Measurements from ENCODE around the gene PSAPL1. TPM values are rescaled to one million over a fixed set of nuclear protein-coding genes. Genes with fewer than 3 reads are reported as not detected.

Gene PSAPL1
- total and polyA plus RNA-seq, 2 experiments from 2014 or later: not detected

DNA sequence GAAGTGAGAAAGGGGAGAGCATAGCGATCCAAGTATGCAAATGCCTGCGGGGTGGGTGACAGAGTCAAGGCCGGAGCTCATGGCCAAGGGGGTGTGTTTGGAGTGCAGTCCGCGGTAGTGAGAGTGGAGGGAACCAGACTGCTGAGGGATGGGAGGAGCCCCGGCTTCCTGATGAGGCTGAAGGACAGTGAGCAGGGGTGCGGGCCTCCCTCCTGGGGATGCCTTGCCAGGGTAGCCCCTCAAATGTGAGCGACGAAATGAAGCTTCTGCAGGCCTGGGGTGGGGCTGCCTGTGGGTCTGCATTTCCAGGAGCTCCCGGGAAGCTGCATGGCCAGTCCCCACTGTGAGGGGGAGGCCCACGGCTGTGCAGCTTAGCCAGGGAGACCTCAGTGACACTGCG, 45.0 kb downstream of the PSAPL1 start:
- Histone ChIP-seq H3K36me3 (ENCODE audit: low read depth) (no peaks in the 10 kb centered on the region), H3K4me2 (ENCODE audit: unreplicated experiment) (no peak overlapping the region), H3K27me3 (replicated peaks; ENCODE audit: insufficient read depth) (peaks cover 4% of the 10 kb centered on the region), H3K27ac (no peak overlapping the region), H3K9me2 (ENCODE audit: insufficient read depth) (no peaks in the 10 kb centered on the region), H4K20me1 (ENCODE audit: insufficient read depth) (no peaks in the 10 kb centered on the region), H3F3A (ENCODE audit: insufficient read depth) (no peaks in the 10 kb centered on the region), H3K4me3 (no peak overlapping the region), H3K9ac (no peak overlapping the region), H3K4me1 (ENCODE audit: insufficient read depth) (no peaks in the 10 kb centered on the region), H3K79me2 (ENCODE audit: insufficient read depth) (no peaks in the 10 kb centered on the region), H2AFZ (no peak overlapping the region), H3K9me3 (ENCODE audit: low read depth) (no peaks in the 10 kb centered on the region)
- 53 to 54% methylated on average over 12 of the region's 12 CpGs for WGBS, 2 experiments (ENCODE audit: low coverage in 1 of 2, low lambda C conversion rate in 2 of 2, missing lambda C conversion rate in 2 of 2)
- DNase-seq: no peak
- in situ Hi-C loops (cut with MboI): no loop called here
- TF ChIP-seq EZH2 (IDR thresholded peaks at IDR 0.05; ENCODE audit: insufficient read depth, poor library complexity, severe bottlenecking) (no peak), EZH2phosphoT487 (IDR thresholded peaks at IDR 0.05; ENCODE audit: insufficient read depth, low read depth) (no peak)

DNA sequence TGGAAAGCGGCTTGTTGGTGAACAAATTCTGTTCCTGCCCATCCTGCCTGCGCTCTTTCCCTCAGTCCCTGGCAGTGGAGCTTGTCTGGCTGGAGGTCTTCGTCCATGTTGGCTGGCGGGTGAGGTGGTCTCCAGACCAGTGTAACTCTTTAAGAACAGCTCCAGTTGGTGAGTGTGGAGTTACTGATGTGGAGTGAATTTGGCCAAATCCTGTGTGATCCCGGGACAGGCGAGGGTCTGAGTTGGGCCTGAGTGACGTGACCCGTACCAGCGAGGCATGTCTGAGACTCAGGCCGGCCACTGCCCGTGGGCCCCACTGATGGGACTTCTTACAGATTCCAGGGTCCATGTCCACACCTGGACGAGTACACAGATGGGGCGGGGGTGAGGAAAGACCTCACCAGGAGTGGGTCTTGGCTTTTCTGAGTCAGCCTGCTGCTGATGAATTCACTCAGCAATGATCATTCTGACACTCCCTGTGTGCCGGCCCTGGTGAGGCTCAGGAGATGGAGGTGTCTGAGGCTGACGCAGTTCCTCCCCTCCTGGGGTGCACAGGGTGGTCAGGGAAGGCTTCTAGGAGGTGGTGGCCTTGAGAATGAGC, 45.5 kb downstream of the PSAPL1 start:
- in situ Hi-C loops (cut with MboI): no loop called here
- Histone ChIP-seq H2AFZ (no peak overlapping the region), H3K9ac (no peak overlapping the region), H3K9me3 (ENCODE audit: low read depth) (no peaks in the 10 kb centered on the region), H3K4me3 (no peak overlapping the region), H4K20me1 (ENCODE audit: insufficient read depth) (no peaks in the 10 kb centered on the region), H3F3A (ENCODE audit: insufficient read depth) (no peaks in the 10 kb centered on the region), H3K27me3 (replicated peaks; ENCODE audit: insufficient read depth) (peaks cover 4% of the 10 kb centered on the region), H3K4me1 (ENCODE audit: insufficient read depth) (no peaks in the 10 kb centered on the region), H3K9me2 (ENCODE audit: insufficient read depth) (no peaks in the 10 kb centered on the region), H3K27ac (no peak overlapping the region), H3K79me2 (ENCODE audit: insufficient read depth) (no peaks in the 10 kb centered on the region), H3K4me2 (ENCODE audit: unreplicated experiment) (no peak overlapping the region), H3K36me3 (ENCODE audit: low read depth) (no peaks in the 10 kb centered on the region)
- 65% methylated on average over 15 of the region's 15 CpGs for WGBS, 2 experiments (ENCODE audit: low coverage in 1 of 2, low lambda C conversion rate in 2 of 2, missing lambda C conversion rate in 2 of 2)
- TF ChIP-seq EZH2 (IDR thresholded peaks at IDR 0.05; ENCODE audit: insufficient read depth, poor library complexity, severe bottlenecking) (no peak), EZH2phosphoT487 (IDR thresholded peaks at IDR 0.05; ENCODE audit: insufficient read depth, low read depth) (no peak)
- no peak for DNase-seq

DNA sequence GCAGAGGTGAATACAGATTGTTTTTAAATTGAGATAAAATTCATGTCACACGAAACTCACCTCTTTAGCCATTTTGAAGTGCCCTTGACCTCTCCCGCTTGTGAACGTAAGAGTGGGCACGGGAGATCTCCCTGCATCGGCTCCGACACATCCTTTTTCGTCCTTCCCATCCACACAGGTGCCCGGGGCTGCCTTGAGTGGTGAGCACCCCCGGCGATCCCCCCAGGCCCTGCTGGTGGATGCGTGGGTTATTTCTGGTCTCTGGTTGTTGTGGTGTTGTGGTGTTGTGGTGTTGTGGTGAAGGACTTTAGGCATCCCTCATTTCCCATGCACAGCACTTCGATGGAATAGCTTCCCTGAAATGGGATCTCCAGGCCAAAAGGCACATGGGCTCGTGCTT, 46.1 kb downstream of the PSAPL1 start:
- WGBS, 2 experiments (ENCODE audit: low coverage in 1 of 2, low lambda C conversion rate in 2 of 2, missing lambda C conversion rate in 2 of 2): 53 to 66% methylated on average over 13 of the region's 13 CpGs
- Histone ChIP-seq H3K4me2 (ENCODE audit: unreplicated experiment) (no peak overlapping the region), H3F3A (ENCODE audit: insufficient read depth) (no peaks in the 10 kb centered on the region), H3K27ac (no peak overlapping the region), H3K36me3 (ENCODE audit: low read depth) (no peaks in the 10 kb centered on the region), H3K79me2 (ENCODE audit: insufficient read depth) (no peaks in the 10 kb centered on the region), H3K9me3 (ENCODE audit: low read depth) (no peaks in the 10 kb centered on the region), H3K27me3 (replicated peaks; ENCODE audit: insufficient read depth) (peaks cover 3% of the 10 kb centered on the region), H4K20me1 (ENCODE audit: insufficient read depth) (no peaks in the 10 kb centered on the region), H3K9me2 (ENCODE audit: insufficient read depth) (no peaks in the 10 kb centered on the region), H2AFZ (no peak overlapping the region), H3K4me1 (ENCODE audit: insufficient read depth) (no peaks in the 10 kb centered on the region), H3K4me3 (no peak overlapping the region), H3K9ac (no peak overlapping the region)
- no peak for DNase-seq
- TF ChIP-seq EZH2 (IDR thresholded peaks at IDR 0.05; ENCODE audit: insufficient read depth, poor library complexity, severe bottlenecking): no peak
- TF ChIP-seq EZH2phosphoT487 (IDR thresholded peaks at IDR 0.05; ENCODE audit: insufficient read depth, low read depth): no peak
- in situ Hi-C loops (cut with MboI): no loop called here

DNA sequence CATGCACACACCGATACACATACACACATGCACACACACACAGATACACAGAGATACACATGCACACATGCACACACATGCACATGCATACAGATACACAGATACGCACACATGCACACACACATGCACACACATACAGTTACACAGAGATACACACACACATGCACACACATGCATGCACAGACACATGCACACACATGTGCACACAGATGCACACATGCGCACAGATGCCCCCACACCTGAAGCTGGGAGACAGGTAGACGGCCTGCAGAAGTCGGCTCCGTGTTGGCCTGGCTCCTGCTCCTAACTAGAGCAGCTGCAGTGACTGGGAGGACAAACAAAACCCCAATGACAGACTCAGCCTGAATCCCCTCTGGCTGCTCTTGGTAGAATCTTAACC, 46.8 kb downstream of the PSAPL1 start:
- Histone ChIP-seq H4K20me1 (ENCODE audit: insufficient read depth) (no peaks in the 10 kb centered on the region), H3K9me2 (ENCODE audit: insufficient read depth) (no peaks in the 10 kb centered on the region), H3K4me3 (no peak overlapping the region), H3K4me2 (ENCODE audit: unreplicated experiment) (no peak overlapping the region), H3F3A (ENCODE audit: insufficient read depth) (no peaks in the 10 kb centered on the region), H3K4me1 (ENCODE audit: insufficient read depth) (no peaks in the 10 kb centered on the region), H2AFZ (no peak overlapping the region), H3K36me3 (ENCODE audit: low read depth) (no peaks in the 10 kb centered on the region), H3K79me2 (ENCODE audit: insufficient read depth) (no peaks in the 10 kb centered on the region), H3K9me3 (ENCODE audit: low read depth) (no peaks in the 10 kb centered on the region), H3K27me3 (replicated peaks; ENCODE audit: insufficient read depth) (no peaks in the 10 kb centered on the region; the same call in 1 of the 2 replicates), H3K9ac (no peak overlapping the region), H3K27ac (no peak overlapping the region)
- TF ChIP-seq EZH2phosphoT487 (IDR thresholded peaks at IDR 0.05; ENCODE audit: insufficient read depth, low read depth) (no peak), EZH2 (IDR thresholded peaks at IDR 0.05; ENCODE audit: insufficient read depth, poor library complexity, severe bottlenecking) (no peak)
- DNase-seq: no peak
- WGBS, 2 experiments (ENCODE audit: low coverage in 1 of 2, low lambda C conversion rate in 2 of 2, missing lambda C conversion rate in 2 of 2): 77 to 85% methylated on average over 6 of the region's 6 CpGs
- in situ Hi-C loops (cut with MboI): no loop called here
